AG10803 (cell line): ENCODE results near the gene FNIP1.
A peak's percentile ranks its signal among the peaks of the same experiment; 100 is the strongest.

Source experiments
- DNase-seq: peaks from one replicate; pipeline ENCODE4 v3.0.0; 2010; ENCODE audit warnings: low read depth
- H3K4me3 ChIP-seq: 2 replicates; pipeline ENCODE4 v1.5.1; 2011; ENCODE audit warnings: mild to moderate bottlenecking, low read length, control low read depth
- CTCF ChIP-seq: conservative IDR thresholded peaks from 2 replicates; pipeline ENCODE4 v1.5.1; 2011; ENCODE audit warnings: mild to moderate bottlenecking, low read length, control low read depth, inconsistent platforms

The FNIP1 gene

DNA sequence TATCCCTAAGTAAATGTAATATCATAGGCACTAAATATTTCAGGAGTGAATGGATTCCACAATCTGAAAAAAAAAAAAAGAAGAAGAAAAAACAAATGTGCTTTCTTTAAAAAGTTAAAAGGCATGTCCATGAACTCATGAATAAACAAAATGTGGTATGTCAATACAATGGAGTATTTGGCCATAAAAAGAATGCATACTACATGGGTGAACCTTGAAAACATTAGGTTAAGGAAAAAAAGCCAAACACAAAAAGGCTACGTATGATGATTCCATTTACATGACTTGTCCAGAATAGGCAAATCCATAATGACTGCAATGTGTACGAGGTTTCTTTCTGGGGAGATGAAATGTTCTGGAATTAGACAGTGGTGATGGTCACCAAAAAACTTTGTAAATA lies 45.3 kb downstream of the FNIP1 start:
- DNase-seq = peak; percentile 63
- H3K4me3 ChIP-seq = no peak overlapping the region
- no peak for TF ChIP-seq CTCF

GRCh38 chr5:131749723-131750470 lies 46.9 kb downstream of the FNIP1 start:
- no peak for DNase-seq
- no peak overlapping the region for H3K4me3 ChIP-seq
- no peak for TF ChIP-seq CTCF

DNA sequence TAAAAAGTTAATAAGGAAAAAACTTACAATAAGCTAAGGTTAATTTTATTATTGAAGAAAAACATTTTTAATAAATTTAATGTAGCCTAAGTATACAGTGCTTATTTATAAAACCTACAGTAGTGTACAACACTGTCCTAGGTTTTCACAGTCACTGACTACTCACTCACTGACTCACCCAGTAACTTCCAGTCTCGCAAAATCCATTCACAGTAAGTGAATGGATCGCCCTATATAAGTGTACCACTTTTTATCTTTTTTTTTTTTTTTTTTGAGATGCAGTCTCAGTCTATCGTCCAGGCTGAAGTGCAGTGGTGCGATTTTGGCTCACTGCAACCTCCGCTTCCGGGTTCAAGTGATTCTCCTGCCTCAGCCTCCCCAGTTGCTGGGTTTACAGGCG lies 47.7 kb downstream of the FNIP1 start:
- no peak overlapping the region for H3K4me3 ChIP-seq
- DNase-seq = no peak
- no peak for TF ChIP-seq CTCF

DNA sequence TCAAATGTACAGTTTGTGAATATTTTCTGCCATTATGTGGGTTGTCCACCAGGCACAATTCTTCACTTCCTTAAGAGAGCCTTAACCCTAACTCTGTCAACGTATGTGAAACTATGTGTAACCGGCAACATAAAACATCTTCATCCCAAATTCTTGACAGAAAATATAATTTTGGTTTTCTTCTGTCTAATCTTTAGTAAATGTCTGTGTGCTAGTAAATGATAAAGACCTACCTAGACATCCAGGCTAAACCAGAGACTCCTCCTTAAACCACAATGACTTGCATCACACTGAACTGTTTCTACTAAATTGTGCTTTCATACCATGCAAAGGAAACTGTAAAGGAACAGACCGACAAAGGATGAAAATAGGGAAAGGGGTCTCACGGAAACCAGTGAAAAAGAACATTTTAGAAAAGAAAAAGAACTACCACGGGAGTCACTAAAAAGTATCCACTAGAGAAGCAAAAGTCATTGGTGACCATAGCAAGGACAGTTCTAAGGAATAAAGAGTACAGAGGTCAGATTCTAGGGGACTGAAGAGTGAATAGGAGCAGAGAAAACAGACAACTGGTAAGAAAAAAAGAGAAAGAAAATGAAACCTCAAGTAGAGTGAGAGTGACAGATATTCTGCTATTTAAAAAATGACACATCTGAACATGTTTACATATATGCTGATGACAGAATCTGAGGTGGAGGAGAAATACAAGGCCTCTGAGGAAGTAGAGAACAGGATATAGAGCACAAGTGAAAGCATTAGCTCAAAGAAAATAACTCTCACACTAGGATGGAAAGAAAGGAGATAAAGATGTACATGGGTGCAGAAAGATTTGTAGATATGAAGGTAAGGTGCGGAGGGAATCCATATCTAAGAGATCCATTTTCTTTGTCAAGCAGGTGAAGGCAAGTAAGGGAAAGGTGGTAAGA lies 49.4 kb downstream of the FNIP1 start:
- peak; percentile 38 for DNase-seq

GRCh38 chr5:131746423-131746822 lies 50.4 kb downstream of the FNIP1 start:
- no peak for TF ChIP-seq CTCF
- DNase-seq = no peak
- H3K4me3 ChIP-seq = no peak overlapping the region

More for the DNA sequence above, 49.4 kb downstream of the FNIP1 start:
- H3K4me3 ChIP-seq = no peak overlapping the region
- TF ChIP-seq CTCF = no peak

GRCh38 chr5:131745703-131746102 lies 51.1 kb downstream of the FNIP1 start:
- no peak overlapping the region for H3K4me3 ChIP-seq
- DNase-seq = no peak
- no peak for TF ChIP-seq CTCF
